ENCODE data around the gene MRPS18C. TPM values are rescaled to one million over a fixed set of nuclear protein-coding genes. Genes with fewer than 3 reads are reported as not detected.

MRPS18C gene
- total RNA-seq, 4 donors from 2014 or later = 15.7 to 30.3 (median 22.3) TPM

- Histone ChIP-seq H3K27me3 (no peaks in the 10 kb centered on the region), H3K36me3 (peaks cover 45 to 86% (median 73%) of the 10 kb centered on the region in 4 donors), H3K27ac (replicated peaks in 1 of 4) (no peak overlapping the region), H3K9me3 (no peaks in the 10 kb centered on the region), H3K4me1 (no peaks in the 10 kb centered on the region), H3K4me3 (no peak overlapping the region)
- intact Hi-C loops (cut with DNase I) = no loop called here
- TF ChIP-seq CTCF (IDR thresholded peaks at IDR 0.05) = no peak
- no peak for TF ChIP-seq EP300 (IDR thresholded peaks at IDR 0.05)
- no peak for TF ChIP-seq POLR2AphosphoS5 (IDR thresholded peaks at IDR 0.05)
- no peak for TF ChIP-seq POLR2A (IDR thresholded peaks at IDR 0.05; ENCODE audit: low read depth)
- no peak for DNase-seq (ENCODE audit: extremely low spot score)
Observed at GRCh38 chr4:83418211-83418610, 37.6 kb upstream of the MRPS18C start.

- intact Hi-C loops (cut with DNase I) = no loop called here
- no peaks in the 10 kb centered on the region for H3K4me1 ChIP-seq
- no peak overlapping the region for H3K27ac ChIP-seq (replicated peaks in 1 of 4)
- 100% methylated on average over 1 of the region's 1 CpG for WGBS
- no peaks in the 10 kb centered on the region for H3K9me3 ChIP-seq
- TF ChIP-seq EP300 (IDR thresholded peaks at IDR 0.05) (no peak), CTCF (IDR thresholded peaks at IDR 0.05) (no peak), POLR2A (IDR thresholded peaks at IDR 0.05; ENCODE audit: low read depth) (no peak), POLR2AphosphoS5 (IDR thresholded peaks at IDR 0.05) (no peak)
- no peak overlapping the region for H3K4me3 ChIP-seq
- H3K36me3 ChIP-seq = peaks cover 20 to 68% (median 51%) of the 10 kb centered on the region in 4 donors
- no peak for DNase-seq (ENCODE audit: extremely low spot score)
- no peaks in the 10 kb centered on the region for H3K27me3 ChIP-seq
Observed at GRCh38 chr4:83431200-83431599, 24.7 kb upstream of the MRPS18C start.

- TF ChIP-seq POLR2A (IDR thresholded peaks at IDR 0.05; ENCODE audit: low read depth) (no peak), CTCF (IDR thresholded peaks at IDR 0.05) (no peak), POLR2AphosphoS5 (IDR thresholded peaks at IDR 0.05) (no peak), EP300 (IDR thresholded peaks at IDR 0.05) (no peak)
- no peaks in the 10 kb centered on the region for H3K4me1 ChIP-seq
- peaks cover 23 to 75% (median 45%) of the 10 kb centered on the region in 4 donors for H3K36me3 ChIP-seq
- no peak overlapping the region for H3K27ac ChIP-seq (replicated peaks in 1 of 4)
- no peaks in the 10 kb centered on the region for H3K9me3 ChIP-seq
- H3K4me3 ChIP-seq = no peak overlapping the region
- intact Hi-C loops (cut with DNase I) = no loop called here
- no peak for DNase-seq (ENCODE audit: extremely low spot score)
- 97% methylated on average over 4 of the region's 4 CpGs for WGBS
- H3K27me3 ChIP-seq = no peaks in the 10 kb centered on the region
Observed at GRCh38 chr4:83436680-83437079, 19.2 kb upstream of the MRPS18C start.

- Histone ChIP-seq H3K4me1 (no peaks in the 10 kb centered on the region), H3K36me3 (peaks cover 34 to 82% (median 55%) of the 10 kb centered on the region in 4 donors), H3K4me3 (no peak overlapping the region), H3K27me3 (no peaks in the 10 kb centered on the region), H3K27ac (replicated peaks in 1 of 4) (no peak overlapping the region), H3K9me3 (no peaks in the 10 kb centered on the region)
- no peak for DNase-seq (ENCODE audit: extremely low spot score)
- intact Hi-C loops (cut with DNase I) = no loop called here
- no peak for TF ChIP-seq POLR2AphosphoS5 (IDR thresholded peaks at IDR 0.05)
- no peak for TF ChIP-seq POLR2A (IDR thresholded peaks at IDR 0.05; ENCODE audit: low read depth)
- no peak for TF ChIP-seq EP300 (IDR thresholded peaks at IDR 0.05)
- TF ChIP-seq CTCF (IDR thresholded peaks at IDR 0.05) = no peak
Observed at GRCh38 chr4:83438719-83439118, 17.1 kb upstream of the MRPS18C start.

- no peaks in the 10 kb centered on the region for H3K9me3 ChIP-seq
- no peak overlapping the region for H3K4me3 ChIP-seq
- WGBS = 93% methylated on average over 1 of the region's 1 CpG
- H3K36me3 ChIP-seq = peaks cover 41 to 88% (median 62%) of the 10 kb centered on the region in 4 donors
- intact Hi-C loops (cut with DNase I) = no loop called here
- TF ChIP-seq POLR2A (IDR thresholded peaks at IDR 0.05; ENCODE audit: low read depth) (no peak), POLR2AphosphoS5 (IDR thresholded peaks at IDR 0.05) (no peak), CTCF (IDR thresholded peaks at IDR 0.05) (no peak), EP300 (IDR thresholded peaks at IDR 0.05) (no peak)
- H3K27ac ChIP-seq (replicated peaks in 1 of 4) = no peak overlapping the region
- no peak for DNase-seq (ENCODE audit: extremely low spot score)
- H3K27me3 ChIP-seq = no peaks in the 10 kb centered on the region
- H3K4me1 ChIP-seq = no peaks in the 10 kb centered on the region
Observed at GRCh38 chr4:83440148-83440814, 15.6 kb upstream of the MRPS18C start.

All from esophagus muscularis mucosa (tissue), 4 donors.